DMS153 treated with DMSO at 0.1 percent for 48 hours (cell line): ENCODE data around the gene SENP7.

Source experiments
- DNase-seq: peaks from one replicate; lab custom pipeline; 2025; ENCODE audit not compliant: unreplicated experiment; lab: John Stamatoyannopoulos, UW

Gene SENP7

GRCh38 chr3:101278727-101279126 is 234.3 kb downstream of the SENP7 start:
- DNase-seq: no peak
